ENCODE results near the gene ZNHIT2. TPM values are rescaled to one million over a fixed set of nuclear protein-coding genes. Genes with fewer than 3 reads are reported as not detected.

ZNHIT2 gene
- total RNA-seq, 1 donor from 2014 or later = 8.1 TPM

DNA sequence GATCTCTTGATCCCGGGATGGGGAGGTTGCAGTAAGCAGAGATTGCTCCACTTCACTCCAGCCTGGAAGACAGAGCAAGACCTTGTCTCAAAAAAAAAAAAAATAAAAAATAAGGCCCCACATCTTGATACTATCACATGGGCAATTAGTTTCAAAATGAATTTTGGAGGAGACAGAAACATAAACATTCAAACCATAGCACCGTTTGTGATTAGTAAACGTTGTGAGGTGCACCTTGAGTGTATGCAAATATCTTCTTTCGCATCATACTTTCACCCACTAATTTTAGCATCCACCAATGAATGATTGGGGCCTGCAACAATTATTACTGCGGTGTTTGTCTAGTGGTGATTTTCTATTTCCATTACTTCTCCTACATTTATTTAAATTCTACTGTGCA lies 41.5 kb upstream of the ZNHIT2 start:
- Mint-ChIP-seq H3K36me3 (ENCODE audit: low read depth, unreplicated experiment) (no peaks in the 10 kb centered on the region), H3K4me1 (ENCODE audit: low read depth, unreplicated experiment) (no peaks in the 10 kb centered on the region), H3K27me3 (ENCODE audit: low read depth, unreplicated experiment) (peaks cover 16% of the 10 kb centered on the region), H3K9me3 (ENCODE audit: unreplicated experiment) (no peaks in the 10 kb centered on the region), H3K4me3 (ENCODE audit: unreplicated experiment) (no peak overlapping the region), H3K27ac (ENCODE audit: unreplicated experiment) (no peak overlapping the region)
- no peak overlapping the region for H2AFZ ChIP-seq (ENCODE audit: low read depth, low read length)
- H3K27ac ChIP-seq (ENCODE audit: low read depth, low read length) = no peak overlapping the region
- H3K36me3 ChIP-seq (ENCODE audit: insufficient read depth, low read length) = no peaks in the 10 kb centered on the region
- no peak for TF ChIP-seq EZH2 (IDR thresholded peaks at IDR 0.05; ENCODE audit: insufficient read depth, low read length)
- TF ChIP-seq, protein P1, sequence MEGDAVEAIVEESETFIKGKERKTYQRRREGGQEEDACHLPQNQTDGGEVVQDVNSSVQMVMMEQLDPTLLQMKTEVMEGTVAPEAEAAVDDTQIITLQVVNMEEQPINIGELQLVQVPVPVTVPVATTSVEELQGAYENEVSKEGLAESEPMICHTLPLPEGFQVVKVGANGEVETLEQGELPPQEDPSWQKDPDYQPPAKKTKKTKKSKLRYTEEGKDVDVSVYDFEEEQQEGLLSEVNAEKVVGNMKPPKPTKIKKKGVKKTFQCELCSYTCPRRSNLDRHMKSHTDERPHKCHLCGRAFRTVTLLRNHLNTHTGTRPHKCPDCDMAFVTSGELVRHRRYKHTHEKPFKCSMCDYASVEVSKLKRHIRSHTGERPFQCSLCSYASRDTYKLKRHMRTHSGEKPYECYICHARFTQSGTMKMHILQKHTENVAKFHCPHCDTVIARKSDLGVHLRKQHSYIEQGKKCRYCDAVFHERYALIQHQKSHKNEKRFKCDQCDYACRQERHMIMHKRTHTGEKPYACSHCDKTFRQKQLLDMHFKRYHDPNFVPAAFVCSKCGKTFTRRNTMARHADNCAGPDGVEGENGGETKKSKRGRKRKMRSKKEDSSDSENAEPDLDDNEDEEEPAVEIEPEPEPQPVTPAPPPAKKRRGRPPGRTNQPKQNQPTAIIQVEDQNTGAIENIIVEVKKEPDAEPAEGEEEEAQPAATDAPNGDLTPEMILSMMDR (IDR thresholded peaks at IDR 0.05; ENCODE audit: insufficient read depth, low read depth, low read length) = no peak
- H3K4me1 ChIP-seq (ENCODE audit: insufficient read depth, low read length) = no peaks in the 10 kb centered on the region
- H3K9me3 ChIP-seq (ENCODE audit: insufficient read depth, low read depth, low read length) = no peaks in the 10 kb centered on the region
- no peaks in the 10 kb centered on the region for H4K20me1 ChIP-seq (ENCODE audit: insufficient read depth, low read length)
- no peaks in the 10 kb centered on the region for H3K27me3 ChIP-seq (ENCODE audit: insufficient read depth, low read length)
- FAIRE-seq = no peak
- H3K4me3 ChIP-seq (ENCODE audit: insufficient read depth, low read depth, low read length) = no peak overlapping the region
- H3K9ac ChIP-seq (ENCODE audit: low read length) = no peak overlapping the region
- no peaks in the 10 kb centered on the region for H3K79me2 ChIP-seq (ENCODE audit: insufficient read depth, low read length)
- no peak overlapping the region for H3K4me2 ChIP-seq (ENCODE audit: low read length)
- no peak for DNase-seq (ENCODE audit: low read depth)

DNA sequence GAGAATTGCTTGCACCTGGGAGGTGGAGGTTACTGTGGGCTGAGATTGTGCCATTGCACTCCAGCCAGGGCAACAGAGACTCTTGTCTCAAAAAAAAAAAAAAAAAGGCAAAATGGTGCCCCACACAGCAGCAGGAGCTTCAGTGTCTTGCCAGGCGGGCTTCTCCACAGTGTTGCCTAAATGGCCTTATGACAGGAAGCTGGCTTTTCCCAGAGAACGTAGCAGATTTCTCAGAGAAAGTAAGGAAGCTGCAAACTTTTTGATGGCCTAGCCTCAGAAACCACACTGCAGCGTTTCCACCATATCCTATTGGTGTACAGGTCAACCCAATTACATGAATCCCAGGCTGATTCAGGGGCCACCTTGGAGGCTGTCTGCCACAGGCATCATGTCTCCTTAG lies 39.8 kb upstream of the ZNHIT2 start:
- Mint-ChIP-seq H3K9me3 (ENCODE audit: unreplicated experiment) (no peaks in the 10 kb centered on the region), H3K4me1 (ENCODE audit: low read depth, unreplicated experiment) (no peaks in the 10 kb centered on the region), H3K27me3 (ENCODE audit: low read depth, unreplicated experiment) (peaks cover 16% of the 10 kb centered on the region), H3K27ac (ENCODE audit: unreplicated experiment) (no peak overlapping the region), H3K4me3 (ENCODE audit: unreplicated experiment) (no peak overlapping the region), H3K36me3 (ENCODE audit: low read depth, unreplicated experiment) (no peaks in the 10 kb centered on the region)
- no peak overlapping the region for H3K27ac ChIP-seq (ENCODE audit: low read depth, low read length)
- H4K20me1 ChIP-seq (ENCODE audit: insufficient read depth, low read length) = no peaks in the 10 kb centered on the region
- H3K9me3 ChIP-seq (ENCODE audit: insufficient read depth, low read depth, low read length) = no peaks in the 10 kb centered on the region
- H3K27me3 ChIP-seq (ENCODE audit: insufficient read depth, low read length) = no peaks in the 10 kb centered on the region
- no peak for TF ChIP-seq EZH2 (IDR thresholded peaks at IDR 0.05; ENCODE audit: insufficient read depth, low read length)
- TF ChIP-seq, protein P1 (IDR thresholded peaks at IDR 0.05; ENCODE audit: insufficient read depth, low read depth, low read length) = no peak
- H3K4me3 ChIP-seq (ENCODE audit: insufficient read depth, low read depth, low read length) = no peak overlapping the region
- H3K4me1 ChIP-seq (ENCODE audit: insufficient read depth, low read length) = peaks cover 3% of the 10 kb centered on the region
- H3K36me3 ChIP-seq (ENCODE audit: insufficient read depth, low read length) = no peaks in the 10 kb centered on the region
- DNase-seq (ENCODE audit: low read depth) = no peak
- H3K9ac ChIP-seq (ENCODE audit: low read length) = no peak overlapping the region
- no peak overlapping the region for H2AFZ ChIP-seq (ENCODE audit: low read depth, low read length)
- no peak overlapping the region for H3K4me2 ChIP-seq (ENCODE audit: low read length)
- H3K79me2 ChIP-seq (ENCODE audit: insufficient read depth, low read length) = no peaks in the 10 kb centered on the region
- FAIRE-seq = no peak

DNA sequence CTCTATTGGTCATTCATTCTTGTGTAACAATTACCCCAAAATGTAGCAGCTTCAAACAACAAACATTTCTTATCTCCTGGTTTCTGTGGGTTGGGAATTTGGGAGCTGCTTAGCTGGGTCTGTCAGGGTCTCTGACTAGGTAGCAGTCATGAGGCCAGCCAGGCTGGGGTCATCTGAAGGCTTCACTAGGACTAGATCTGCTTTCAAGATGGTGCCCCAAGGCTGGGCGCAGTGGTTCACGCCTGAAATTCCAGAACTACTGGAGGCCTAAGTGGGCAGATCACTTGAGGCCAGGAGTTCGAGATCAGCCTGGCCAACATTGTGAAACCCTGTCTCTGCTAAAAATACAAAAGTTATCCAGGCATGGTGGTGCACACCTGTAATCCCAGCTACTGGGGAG lies 39.4 kb upstream of the ZNHIT2 start:
- Mint-ChIP-seq H3K36me3 (ENCODE audit: low read depth, unreplicated experiment) (no peaks in the 10 kb centered on the region), H3K9me3 (ENCODE audit: unreplicated experiment) (no peaks in the 10 kb centered on the region), H3K27ac (ENCODE audit: unreplicated experiment) (no peak overlapping the region), H3K4me3 (ENCODE audit: unreplicated experiment) (no peak overlapping the region), H3K4me1 (ENCODE audit: low read depth, unreplicated experiment) (no peaks in the 10 kb centered on the region), H3K27me3 (ENCODE audit: low read depth, unreplicated experiment) (peaks cover 16% of the 10 kb centered on the region)
- Histone ChIP-seq H4K20me1 (ENCODE audit: insufficient read depth, low read length) (no peaks in the 10 kb centered on the region), H3K79me2 (ENCODE audit: insufficient read depth, low read length) (no peaks in the 10 kb centered on the region), H2AFZ (ENCODE audit: low read depth, low read length) (no peak overlapping the region), H3K27ac (ENCODE audit: low read depth, low read length) (no peak overlapping the region), H3K4me2 (ENCODE audit: low read length) (no peak overlapping the region), H3K27me3 (ENCODE audit: insufficient read depth, low read length) (no peaks in the 10 kb centered on the region), H3K9me3 (ENCODE audit: insufficient read depth, low read depth, low read length) (no peaks in the 10 kb centered on the region), H3K9ac (ENCODE audit: low read length) (no peak overlapping the region), H3K4me3 (ENCODE audit: insufficient read depth, low read depth, low read length) (no peak overlapping the region), H3K4me1 (ENCODE audit: insufficient read depth, low read length) (peaks cover 3% of the 10 kb centered on the region), H3K36me3 (ENCODE audit: insufficient read depth, low read length) (no peaks in the 10 kb centered on the region)
- TF ChIP-seq EZH2 (IDR thresholded peaks at IDR 0.05; ENCODE audit: insufficient read depth, low read length) = no peak
- TF ChIP-seq, protein P1 (IDR thresholded peaks at IDR 0.05; ENCODE audit: insufficient read depth, low read depth, low read length) = no peak
- DNase-seq (ENCODE audit: low read depth) (no peak), FAIRE-seq (no peak)

Data from astrocyte (in vitro differentiated cells and primary cell).